ENCODE measurements around the gene UNC119.

The UNC119 gene

GRCh38 chr17:28519236-28519635 lies 33.2 kb downstream of the UNC119 start:
- no peak for DNase-seq

- no peak for DNase-seq
Observed at GRCh38 chr17:28518578-28518977, 33.8 kb downstream of the UNC119 start.

GRCh38 chr17:28518132-28518531 lies 34.3 kb downstream of the UNC119 start:
- DNase-seq = no peak

- DNase-seq = no peak
Observed at GRCh38 chr17:28515518-28515917, 36.9 kb downstream of the UNC119 start.

GRCh38 chr17:28514561-28515002 lies 37.8 kb downstream of the UNC119 start:
- no peak for DNase-seq

GRCh38 chr17:28513476-28513875 lies 38.9 kb downstream of the UNC119 start:
- no peak for DNase-seq

- DNase-seq = no peak
Observed at GRCh38 chr17:28511858-28512461, 40.5 kb downstream of the UNC119 start.

GRCh38 chr17:28509789-28510188 lies 42.6 kb downstream of the UNC119 start:
- DNase-seq = no peak

GRCh38 chr17:28508211-28508724 lies 44.2 kb downstream of the UNC119 start:
- no peak for DNase-seq

GRCh38 chr17:28507567-28508203 lies 44.7 kb downstream of the UNC119 start:
- DNase-seq = no peak

- DNase-seq = no peak
Observed at GRCh38 chr17:28506763-28507487, 45.5 kb downstream of the UNC119 start.

- DNase-seq = no peak
Observed at GRCh38 chr17:28505986-28506665, 46.3 kb downstream of the UNC119 start, which contains the start of gene FOXN1. Gene FOXN1, plus strand, starts transcription at chr17:28506348. Its CDS starts 17,622 bp downstream, at chr17:28523970.

GRCh38 chr17:28503420-28503819 lies 49.0 kb downstream of the UNC119 start:
- no peak for DNase-seq

GRCh38 chr17:28501421-28502284 lies 50.8 kb downstream of the UNC119 start:
- DNase-seq = no peak

- DNase-seq = no peak
Observed at GRCh38 chr17:28500712-28501379, 51.6 kb downstream of the UNC119 start.

- DNase-seq = no peak
Observed at GRCh38 chr17:28499684-28500357, 52.6 kb downstream of the UNC119 start.

GRCh38 chr17:28499364-28499664 lies 53.1 kb downstream of the UNC119 start:
- DNase-seq = no peak

- DNase-seq = no peak
Observed at GRCh38 chr17:28498652-28499363, 53.6 kb downstream of the UNC119 start.

GRCh38 chr17:28497931-28498330 lies 54.5 kb downstream of the UNC119 start:
- no peak for DNase-seq

Measured in NCI-H2107 (cell line).